ENCODE results near the gene DEPDC7. TPM values are rescaled to one million over a fixed set of nuclear protein-coding genes. Genes with fewer than 3 reads are reported as not detected.

The DEPDC7 gene
- total and polyA plus RNA-seq, 2 experiments from 2014 or later: 8.6 to 10.9 TPM

DNA sequence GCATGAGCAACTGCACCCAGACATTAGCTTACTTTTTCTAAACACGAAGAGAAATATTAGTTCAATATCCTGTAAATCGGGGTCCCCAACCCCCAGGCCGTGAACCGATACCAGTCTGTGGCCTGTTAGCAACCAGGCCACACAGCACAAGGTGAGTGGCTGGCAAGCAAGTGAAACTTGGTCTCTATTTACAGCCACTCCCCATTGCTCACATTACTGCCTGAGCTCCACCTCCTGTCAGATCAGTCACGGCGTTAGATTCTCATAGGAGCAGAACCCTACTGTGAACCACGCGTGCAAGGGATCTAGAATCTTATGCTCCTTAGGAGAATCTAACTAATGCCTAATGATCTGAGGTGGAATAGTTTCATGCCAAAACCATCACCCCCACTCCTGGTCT lies 27.8 kb upstream of the DEPDC7 start:
- Histone ChIP-seq H2AFZ (no peak overlapping the region), H3F3A (replicated peaks; ENCODE audit: low read depth) (0 out of 2 replicates have a peak, but pooled peaks cover 4% of the 10 kb centered on the region), H3K4me3 (no peak overlapping the region), H3K27me3 (ENCODE audit: insufficient read depth) (no peaks in the 10 kb centered on the region), H3K4me1 (ENCODE audit: insufficient read depth) (no peaks in the 10 kb centered on the region), H3K9me2 (ENCODE audit: insufficient read depth) (no peaks in the 10 kb centered on the region), H3K79me2 (replicated peaks; ENCODE audit: insufficient read depth) (no peaks in the 10 kb centered on the region), H3K36me3 (ENCODE audit: insufficient read depth) (no peaks in the 10 kb centered on the region), H4K20me1 (replicated peaks; ENCODE audit: insufficient read depth) (no peaks in the 10 kb centered on the region), H3K4me2 (no peak overlapping the region), H3K27ac (ENCODE audit: low read depth) (no peak overlapping the region)
- TF ChIP-seq STAT1 (IDR thresholded peaks at IDR 0.05; ENCODE audit: unreplicated experiment) (no peak), EZH2phosphoT487 (IDR thresholded peaks at IDR 0.05; ENCODE audit: unreplicated experiment) (no peak), POLR2AphosphoS5 (IDR thresholded peaks at IDR 0.05; ENCODE audit: low read depth) (no peak), EZH2 (IDR thresholded peaks at IDR 0.05; ENCODE audit: low read depth, unreplicated experiment) (no peak), NANOG (IDR thresholded peaks at IDR 0.05; ENCODE audit: borderline replicate concordance) (no peak), CREB1 (CRISPR knock-in tag; IDR thresholded peaks at IDR 0.05; ENCODE audit: low read depth) (no peak), ZNF331 (CRISPR knock-in tag; IDR thresholded peaks at IDR 0.05; ENCODE audit: low read depth) (no peak), JUNB (IDR thresholded peaks at IDR 0.05; ENCODE audit: unreplicated experiment) (no peak), ZNF114 (CRISPR knock-in tag; IDR thresholded peaks at IDR 0.05) (no peak)
- TF ChIP-seq, protein P1, sequence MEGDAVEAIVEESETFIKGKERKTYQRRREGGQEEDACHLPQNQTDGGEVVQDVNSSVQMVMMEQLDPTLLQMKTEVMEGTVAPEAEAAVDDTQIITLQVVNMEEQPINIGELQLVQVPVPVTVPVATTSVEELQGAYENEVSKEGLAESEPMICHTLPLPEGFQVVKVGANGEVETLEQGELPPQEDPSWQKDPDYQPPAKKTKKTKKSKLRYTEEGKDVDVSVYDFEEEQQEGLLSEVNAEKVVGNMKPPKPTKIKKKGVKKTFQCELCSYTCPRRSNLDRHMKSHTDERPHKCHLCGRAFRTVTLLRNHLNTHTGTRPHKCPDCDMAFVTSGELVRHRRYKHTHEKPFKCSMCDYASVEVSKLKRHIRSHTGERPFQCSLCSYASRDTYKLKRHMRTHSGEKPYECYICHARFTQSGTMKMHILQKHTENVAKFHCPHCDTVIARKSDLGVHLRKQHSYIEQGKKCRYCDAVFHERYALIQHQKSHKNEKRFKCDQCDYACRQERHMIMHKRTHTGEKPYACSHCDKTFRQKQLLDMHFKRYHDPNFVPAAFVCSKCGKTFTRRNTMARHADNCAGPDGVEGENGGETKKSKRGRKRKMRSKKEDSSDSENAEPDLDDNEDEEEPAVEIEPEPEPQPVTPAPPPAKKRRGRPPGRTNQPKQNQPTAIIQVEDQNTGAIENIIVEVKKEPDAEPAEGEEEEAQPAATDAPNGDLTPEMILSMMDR (conservative IDR thresholded peaks at IDR 0.05; ENCODE audit: low read depth in 2 of 2): no peak
- TF ChIP-seq, protein P2, sequence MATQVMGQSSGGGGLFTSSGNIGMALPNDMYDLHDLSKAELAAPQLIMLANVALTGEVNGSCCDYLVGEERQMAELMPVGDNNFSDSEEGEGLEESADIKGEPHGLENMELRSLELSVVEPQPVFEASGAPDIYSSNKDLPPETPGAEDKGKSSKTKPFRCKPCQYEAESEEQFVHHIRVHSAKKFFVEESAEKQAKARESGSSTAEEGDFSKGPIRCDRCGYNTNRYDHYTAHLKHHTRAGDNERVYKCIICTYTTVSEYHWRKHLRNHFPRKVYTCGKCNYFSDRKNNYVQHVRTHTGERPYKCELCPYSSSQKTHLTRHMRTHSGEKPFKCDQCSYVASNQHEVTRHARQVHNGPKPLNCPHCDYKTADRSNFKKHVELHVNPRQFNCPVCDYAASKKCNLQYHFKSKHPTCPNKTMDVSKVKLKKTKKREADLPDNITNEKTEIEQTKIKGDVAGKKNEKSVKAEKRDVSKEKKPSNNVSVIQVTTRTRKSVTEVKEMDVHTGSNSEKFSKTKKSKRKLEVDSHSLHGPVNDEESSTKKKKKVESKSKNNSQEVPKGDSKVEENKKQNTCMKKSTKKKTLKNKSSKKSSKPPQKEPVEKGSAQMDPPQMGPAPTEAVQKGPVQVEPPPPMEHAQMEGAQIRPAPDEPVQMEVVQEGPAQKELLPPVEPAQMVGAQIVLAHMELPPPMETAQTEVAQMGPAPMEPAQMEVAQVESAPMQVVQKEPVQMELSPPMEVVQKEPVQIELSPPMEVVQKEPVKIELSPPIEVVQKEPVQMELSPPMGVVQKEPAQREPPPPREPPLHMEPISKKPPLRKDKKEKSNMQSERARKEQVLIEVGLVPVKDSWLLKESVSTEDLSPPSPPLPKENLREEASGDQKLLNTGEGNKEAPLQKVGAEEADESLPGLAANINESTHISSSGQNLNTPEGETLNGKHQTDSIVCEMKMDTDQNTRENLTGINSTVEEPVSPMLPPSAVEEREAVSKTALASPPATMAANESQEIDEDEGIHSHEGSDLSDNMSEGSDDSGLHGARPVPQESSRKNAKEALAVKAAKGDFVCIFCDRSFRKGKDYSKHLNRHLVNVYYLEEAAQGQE (IDR thresholded peaks at IDR 0.05; ENCODE audit: unreplicated experiment): no peak
- TF ChIP-seq, protein P3, sequence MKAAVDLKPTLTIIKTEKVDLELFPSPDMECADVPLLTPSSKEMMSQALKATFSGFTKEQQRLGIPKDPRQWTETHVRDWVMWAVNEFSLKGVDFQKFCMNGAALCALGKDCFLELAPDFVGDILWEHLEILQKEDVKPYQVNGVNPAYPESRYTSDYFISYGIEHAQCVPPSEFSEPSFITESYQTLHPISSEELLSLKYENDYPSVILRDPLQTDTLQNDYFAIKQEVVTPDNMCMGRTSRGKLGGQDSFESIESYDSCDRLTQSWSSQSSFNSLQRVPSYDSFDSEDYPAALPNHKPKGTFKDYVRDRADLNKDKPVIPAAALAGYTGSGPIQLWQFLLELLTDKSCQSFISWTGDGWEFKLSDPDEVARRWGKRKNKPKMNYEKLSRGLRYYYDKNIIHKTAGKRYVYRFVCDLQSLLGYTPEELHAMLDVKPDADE (IDR thresholded peaks at IDR 0.05): no peak
- H3K4me1 Mint-ChIP-seq: no peaks in the 10 kb centered on the region; the same call in 2 of the 3 replicates
- peak; percentile 34 for DNase-seq (ENCODE audit: low spot score)
- 0 out of 3 replicates have a peak, but pooled peaks cover 3% of the 10 kb centered on the region for H3K36me3 Mint-ChIP-seq (ENCODE audit: low read depth)
- H3K4me3 Mint-ChIP-seq: no peak overlapping the region
- peak; percentile 82 for ATAC-seq
- H3K27me3 Mint-ChIP-seq (ENCODE audit: insufficient read depth, low read depth, poor library complexity): peaks cover 13% of the 10 kb centered on the region
- H3K9me3 Mint-ChIP-seq: peaks cover 7% of the 10 kb centered on the region
- no peak overlapping the region for H3K27ac Mint-ChIP-seq
